ENCODE data around the gene CPNE8.

The CPNE8 gene

DNA sequence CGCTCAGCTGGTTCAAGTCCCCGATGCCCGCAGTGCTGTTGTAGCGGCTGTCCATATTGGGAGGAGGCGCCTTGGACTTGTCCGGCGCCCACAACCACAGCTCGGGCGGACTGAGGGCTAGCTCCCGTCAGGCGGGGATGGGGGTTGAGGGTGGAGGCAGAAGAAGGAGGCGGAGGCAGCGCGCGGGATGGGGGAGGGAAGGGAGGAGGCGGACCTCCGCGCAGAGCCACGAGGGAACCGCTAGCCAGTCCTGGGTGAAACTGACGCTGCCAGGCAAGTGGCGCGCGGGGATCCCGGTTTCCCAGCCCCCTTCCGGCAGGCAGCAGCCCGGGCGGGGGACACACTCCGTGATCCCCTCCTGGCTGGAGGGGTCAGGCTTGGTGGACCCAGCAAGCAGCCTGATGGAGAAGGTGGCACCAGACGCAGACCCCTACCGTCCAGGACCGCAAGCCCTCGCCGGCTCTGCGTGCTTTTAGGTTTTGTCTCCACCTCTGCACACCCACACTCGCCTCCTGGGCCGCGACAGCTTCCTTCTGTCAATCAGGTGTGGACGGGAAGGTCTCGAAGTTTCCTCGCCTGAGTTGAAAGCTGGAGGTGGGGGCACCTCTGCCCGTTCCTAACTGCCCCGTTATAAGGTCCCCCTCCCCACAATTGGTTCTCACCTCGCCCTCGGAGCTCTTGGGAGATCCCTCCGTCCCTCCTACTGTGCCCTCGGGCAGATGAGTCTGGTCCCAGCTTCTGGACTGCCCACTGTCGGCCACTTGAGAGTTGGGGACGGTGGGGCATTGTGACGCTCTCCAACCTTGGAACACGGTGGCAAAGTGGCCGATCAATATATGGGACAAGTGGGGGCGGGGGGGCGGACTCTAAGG lies at the start of gene CPNE8:
CPNE8 (minus strand) TSS at position 112 of the 872 bp plus-strand sequence; CDS start at position 55, 57 bp downstream.
- DNase-seq (ENCODE audit: low read depth in 2 of 2) = peak in 1 of 2 donors; percentile 5

DNA sequence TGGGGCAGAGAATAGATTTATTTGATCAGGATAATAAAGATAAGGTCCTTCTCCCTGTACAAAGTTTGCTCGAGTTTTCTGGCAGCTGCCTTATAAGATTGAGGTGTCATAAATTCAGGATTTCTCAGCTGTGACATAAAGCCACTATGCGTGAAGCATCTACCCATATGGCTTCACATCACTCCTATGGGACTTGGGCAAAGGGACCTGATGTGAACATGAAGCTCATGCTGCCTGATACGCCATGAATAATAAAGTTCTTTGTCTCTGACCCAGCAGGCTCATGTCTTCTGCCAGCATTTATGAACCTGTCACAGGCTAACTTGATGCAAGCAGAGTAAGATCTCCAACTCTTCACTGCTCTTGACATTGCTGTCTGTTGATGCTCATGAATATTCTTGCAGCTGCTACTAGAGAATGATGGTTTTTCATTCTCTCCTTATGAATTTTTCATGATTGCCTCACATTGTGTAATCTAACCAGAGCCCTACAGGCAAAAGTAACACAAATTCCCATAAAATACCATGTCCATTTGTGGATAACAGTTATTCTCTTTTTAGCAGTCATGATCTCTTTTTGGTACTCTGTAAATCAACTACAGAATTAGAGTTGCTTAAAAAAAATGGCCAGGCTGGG lies 49.0 kb upstream of the CPNE8 start:
- DNase-seq (ENCODE audit: low read depth in 2 of 2) = no peak

DNA sequence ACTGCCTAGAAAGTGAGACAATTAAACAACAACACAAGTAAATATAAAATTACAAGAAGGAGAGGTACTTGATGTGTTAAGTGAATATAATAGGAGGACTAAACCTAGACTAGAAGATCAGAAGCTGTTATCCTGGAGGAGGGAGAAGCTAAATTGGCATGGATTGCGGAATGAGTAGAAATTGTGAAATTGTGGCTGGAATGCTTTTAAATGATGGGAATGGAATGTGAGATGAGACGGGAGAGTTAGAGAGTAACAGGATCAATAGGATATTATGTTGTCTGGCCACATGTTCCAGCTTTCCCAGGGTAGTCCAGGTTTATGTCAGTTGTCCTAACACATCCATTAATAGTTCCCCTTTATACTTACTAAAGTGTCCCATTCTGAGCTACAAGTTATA lies 44.0 kb upstream of the CPNE8 start:
- no peak for DNase-seq (ENCODE audit: low read depth in 2 of 2)

DNA sequence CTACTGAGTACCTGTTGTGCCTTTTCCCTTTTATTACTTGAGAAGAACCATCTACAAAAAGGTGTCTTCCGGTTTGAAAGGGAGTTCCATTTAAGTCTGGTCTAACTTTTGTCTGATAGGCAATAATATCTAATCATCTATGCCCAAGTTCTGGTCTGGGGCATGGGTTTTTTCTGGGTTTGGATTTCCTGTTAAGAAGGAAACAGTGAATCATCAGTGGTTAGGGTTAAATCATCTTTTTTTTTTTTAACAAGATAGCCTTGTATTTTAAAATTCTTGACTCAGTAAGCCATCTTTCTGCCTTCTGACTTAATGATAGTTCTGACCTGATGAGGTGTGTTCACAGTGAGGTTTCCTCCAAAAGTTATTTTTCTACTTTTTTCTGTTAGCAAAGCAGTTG lies 29.3 kb upstream of the CPNE8 start:
- no peak for DNase-seq (ENCODE audit: low read depth in 2 of 2)

DNA sequence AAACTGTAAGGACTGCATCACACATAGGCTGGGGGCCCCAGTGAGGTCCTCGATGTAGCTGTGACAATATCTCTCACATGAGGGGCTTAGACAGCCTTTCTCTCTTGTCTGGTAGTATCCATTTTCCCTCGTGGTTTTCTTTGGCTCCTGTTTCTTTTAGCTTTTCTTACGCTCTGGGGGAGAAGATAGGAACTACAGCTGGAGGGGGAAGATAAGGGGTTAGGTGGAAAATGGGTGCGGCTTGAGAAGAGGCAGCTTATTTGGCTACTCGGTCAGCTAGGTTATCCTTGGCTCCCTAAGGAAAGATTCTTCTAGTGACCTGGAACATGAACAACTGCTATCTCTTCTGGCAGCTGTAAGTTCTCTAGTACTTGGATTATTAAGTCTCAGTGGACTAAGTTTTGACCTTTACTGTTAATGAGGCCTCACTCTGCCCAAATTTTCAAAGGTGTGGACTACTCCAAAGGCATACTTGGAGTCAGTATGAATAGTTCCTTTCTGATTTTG lies 28.7 kb upstream of the CPNE8 start:
- no peak for DNase-seq (ENCODE audit: low read depth in 2 of 2)

DNA sequence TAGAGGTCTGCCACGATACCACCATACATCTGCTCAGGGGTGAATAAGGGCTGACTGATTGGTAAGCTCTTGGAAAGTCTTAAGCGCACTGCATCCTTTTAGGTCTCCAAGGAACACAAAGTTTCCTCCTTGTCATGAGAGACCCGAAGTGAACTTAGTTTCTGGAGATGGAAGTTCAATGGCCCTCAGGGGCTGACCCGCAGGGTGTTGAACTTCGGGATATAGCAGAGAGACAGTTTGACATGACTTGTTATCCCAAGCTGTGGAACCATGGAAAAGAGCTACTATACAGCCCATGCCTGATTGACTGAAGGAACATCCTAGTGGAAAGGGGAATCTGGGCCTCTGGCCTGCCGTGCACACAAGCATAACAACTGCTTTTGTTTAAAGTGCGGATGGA lies 26.9 kb upstream of the CPNE8 start:
- no peak for DNase-seq (ENCODE audit: low read depth in 2 of 2)

DNA sequence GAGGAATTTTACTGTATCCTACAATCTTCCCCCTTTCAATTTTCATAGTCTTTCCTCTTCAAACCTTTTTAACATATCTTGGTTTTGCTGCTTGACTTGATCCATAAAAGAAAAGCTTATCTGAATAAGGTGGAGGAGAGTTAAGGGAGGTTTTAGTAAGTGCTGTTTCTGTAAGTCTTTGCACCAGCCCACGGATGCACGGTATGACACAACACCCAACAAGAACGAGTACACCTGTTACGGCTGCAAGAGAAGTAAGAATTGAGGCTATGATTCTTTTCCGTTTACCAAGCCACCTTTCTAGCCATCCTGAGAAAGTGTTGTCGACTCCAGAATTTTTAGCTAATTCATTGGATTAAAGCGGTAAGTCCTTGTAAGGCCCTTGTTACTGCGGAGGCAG lies 26.1 kb upstream of the CPNE8 start:
- DNase-seq (ENCODE audit: low read depth in 2 of 2) = no peak

DNA sequence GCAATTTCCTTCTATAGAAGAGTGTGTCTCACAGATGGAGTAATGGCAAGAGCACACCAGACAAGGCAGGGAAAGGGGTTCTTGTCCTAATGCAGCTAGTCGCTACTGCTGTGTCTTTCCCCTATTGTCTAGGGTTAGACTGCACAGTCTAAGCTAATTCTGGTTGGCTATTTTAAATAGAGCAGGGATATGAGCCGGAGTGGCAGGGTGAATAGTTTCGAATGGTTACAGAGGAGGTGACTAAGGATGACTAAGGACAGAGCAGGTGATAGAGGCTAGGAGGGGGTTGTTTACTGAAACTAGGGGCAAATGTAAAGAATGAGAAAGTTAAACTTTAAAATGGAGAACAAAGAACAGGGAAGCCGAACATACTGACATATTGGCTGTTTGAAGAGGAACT lies 25.6 kb upstream of the CPNE8 start:
- no peak for DNase-seq (ENCODE audit: low read depth in 2 of 2)

DNA sequence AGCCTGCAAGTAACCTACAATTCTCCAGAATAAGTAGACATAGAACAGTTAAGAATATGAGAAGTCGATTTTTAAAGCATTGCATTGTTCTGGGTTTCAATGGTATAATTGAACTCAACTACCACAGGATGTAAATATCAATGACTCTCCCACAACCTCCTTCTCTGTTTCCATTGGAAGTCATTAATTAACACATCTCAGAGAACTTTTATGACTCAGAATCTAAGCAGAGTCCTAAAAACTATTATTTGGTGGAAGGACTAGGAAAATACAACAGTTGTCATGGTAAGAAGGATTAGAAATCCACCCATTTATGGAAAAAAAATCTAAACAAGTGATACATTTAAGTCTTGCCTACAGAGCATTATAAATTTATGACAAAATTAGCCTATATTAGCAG lies 21.1 kb upstream of the CPNE8 start:
- no peak for DNase-seq (ENCODE audit: low read depth in 2 of 2)

DNA sequence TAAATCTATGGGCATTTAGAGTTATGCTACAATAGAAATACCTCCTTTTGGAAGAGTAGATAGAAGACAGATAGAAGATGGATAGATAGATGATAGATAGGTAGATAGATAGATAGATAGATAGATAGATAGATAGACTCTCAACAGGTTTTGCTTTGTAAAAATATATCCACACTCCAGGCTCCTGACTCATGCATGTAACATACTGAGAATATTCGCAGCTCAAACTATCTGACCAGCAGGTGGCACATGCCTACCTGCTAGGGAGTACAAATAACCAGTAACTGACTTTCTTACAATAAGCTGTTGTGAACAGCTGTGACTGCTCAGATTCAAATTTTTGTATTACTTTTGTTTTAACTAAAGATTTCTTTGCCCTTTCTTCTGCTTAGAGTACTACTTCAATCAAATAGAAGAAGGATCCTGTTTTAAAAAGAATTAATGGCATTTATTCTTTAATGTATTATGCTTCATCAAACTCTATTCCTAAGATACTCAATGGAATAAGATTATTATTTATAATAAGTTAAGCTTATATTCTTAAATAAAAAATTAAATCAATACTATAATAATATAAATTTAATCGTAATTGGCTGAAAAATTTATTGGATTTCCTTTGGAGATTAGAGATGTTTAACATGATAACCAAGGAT lies 15.8 kb upstream of the CPNE8 start:
- no peak for DNase-seq (ENCODE audit: low read depth in 2 of 2)

DNA sequence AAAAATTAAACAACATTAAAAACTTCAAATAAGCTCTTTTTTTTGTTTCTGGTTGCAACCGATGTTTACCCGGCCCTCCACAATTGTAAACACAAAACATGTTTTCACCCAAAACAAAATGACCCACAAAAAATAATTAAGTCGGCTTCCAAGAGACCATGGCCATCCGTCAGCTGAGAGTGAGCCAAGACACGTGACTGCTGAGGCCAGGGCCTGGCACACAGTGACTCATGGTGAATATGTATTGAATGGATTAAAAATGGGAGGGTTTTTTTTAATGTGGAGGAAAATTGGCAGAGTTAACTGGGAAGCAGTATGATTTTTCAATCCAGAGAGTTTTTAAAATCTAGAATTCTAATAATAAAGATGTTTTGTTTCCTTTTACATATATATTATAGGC lies 13.8 kb upstream of the CPNE8 start:
- DNase-seq (ENCODE audit: low read depth in 2 of 2) = no peak

DNA sequence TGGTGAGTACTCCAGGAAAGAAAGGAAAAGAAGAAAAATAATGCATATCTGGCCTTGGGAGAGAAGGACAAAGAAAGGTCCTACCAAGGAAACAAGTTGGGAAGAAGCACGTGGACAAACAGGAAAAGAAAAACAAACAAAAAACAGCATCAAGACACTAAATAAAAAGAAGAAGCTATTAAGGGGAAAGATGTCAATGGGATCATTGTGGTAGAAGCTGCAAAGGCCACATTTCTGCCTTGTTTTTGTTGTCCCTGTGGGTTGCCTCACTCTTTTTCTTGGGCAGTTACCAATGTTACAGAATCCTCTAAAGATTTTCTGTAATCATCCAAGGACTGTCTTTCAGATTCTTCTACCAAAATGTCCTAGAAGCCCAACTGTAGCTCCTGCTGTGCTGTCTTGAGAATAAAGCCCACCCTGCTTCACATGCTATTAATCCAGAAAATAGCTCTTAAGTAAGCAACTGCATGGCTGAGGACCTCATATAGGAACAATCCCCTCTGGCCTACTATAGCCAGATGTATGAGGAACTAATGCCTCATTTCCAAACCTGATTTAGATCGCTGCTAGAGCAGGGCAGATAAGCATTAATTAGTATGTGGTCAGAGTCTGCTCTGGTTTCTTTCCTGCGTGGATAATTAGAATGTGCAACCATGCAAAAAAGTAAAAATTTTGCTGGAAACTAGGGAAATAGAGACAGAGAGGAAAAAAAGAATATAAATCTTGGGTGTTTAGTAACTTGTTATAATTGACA lies 10.2 kb upstream of the CPNE8 start:
- no peak for DNase-seq (ENCODE audit: low read depth in 2 of 2)

DNA sequence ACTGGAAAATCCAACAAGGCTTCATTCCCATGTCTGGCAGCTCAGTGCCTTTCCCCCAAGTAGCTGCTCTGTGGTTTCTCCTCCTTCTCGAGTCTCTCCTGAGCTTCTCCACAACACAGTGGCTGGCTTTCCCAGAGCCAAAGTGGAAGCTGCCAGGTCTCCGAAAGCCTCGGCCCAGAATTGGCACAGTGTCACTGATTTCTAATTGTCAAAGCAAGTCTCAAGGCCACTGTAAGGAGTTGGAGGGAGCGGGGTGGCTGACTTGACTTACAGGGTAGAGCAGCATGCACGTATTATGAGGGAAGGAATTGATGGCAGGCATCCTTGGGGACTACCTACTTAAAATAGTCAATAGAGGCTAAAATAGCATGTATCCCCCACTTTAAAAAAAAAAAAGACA lies 6.7 kb upstream of the CPNE8 start:
- DNase-seq (ENCODE audit: low read depth in 2 of 2) = no peak

DNA sequence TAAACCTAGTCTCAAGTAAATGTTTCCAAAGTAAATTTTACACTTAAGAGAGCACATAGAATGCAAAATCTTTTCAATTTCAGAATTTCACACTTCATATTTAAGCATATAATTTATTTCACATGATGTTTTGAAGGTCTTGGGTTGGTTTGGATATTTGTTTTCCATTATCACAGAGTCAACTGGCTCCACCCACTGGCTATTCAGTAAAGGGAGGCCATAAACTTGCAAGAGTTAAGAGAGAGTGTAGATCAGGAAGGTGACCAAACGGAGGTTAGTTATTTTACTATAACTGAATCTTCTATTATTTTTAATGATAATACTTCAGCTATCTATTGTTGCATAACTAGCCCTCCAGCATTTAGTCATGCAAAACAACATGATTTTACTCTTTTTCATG lies 6.2 kb upstream of the CPNE8 start:
- no peak for DNase-seq (ENCODE audit: low read depth in 2 of 2)

DNA sequence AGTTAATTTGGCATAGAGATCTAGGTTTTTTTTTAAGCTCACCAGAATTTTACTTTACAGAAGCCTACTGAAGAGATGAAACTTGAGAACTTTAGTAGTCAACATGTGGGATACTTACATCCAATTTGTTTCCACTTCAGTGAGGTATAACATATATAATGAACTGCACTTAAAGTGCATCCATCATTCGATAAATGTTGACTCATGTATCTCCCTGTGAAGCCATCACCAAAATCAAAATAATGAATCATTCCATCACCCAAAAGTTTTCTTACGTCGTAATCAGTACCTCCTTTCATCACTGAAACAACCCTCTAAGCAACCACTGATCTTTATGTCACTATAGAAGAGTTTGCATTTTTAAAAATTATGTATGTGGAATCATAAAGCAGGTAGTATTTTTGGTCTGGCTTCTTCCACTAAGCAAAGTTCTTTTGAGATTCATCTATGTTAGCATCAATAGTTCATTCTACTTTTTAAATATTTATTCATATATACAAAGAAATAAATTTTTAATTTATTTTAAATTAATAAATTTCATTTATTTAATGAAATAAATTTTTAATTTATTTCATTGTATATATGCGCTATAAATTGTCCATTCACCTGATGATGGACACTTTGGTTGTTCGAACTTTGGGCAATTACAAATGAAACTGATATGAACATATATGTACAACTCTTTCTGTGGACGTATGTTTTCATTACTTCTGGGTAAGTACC lies 2.0 kb upstream of the CPNE8 start:
- DNase-seq (ENCODE audit: low read depth in 2 of 2) = no peak

DNA sequence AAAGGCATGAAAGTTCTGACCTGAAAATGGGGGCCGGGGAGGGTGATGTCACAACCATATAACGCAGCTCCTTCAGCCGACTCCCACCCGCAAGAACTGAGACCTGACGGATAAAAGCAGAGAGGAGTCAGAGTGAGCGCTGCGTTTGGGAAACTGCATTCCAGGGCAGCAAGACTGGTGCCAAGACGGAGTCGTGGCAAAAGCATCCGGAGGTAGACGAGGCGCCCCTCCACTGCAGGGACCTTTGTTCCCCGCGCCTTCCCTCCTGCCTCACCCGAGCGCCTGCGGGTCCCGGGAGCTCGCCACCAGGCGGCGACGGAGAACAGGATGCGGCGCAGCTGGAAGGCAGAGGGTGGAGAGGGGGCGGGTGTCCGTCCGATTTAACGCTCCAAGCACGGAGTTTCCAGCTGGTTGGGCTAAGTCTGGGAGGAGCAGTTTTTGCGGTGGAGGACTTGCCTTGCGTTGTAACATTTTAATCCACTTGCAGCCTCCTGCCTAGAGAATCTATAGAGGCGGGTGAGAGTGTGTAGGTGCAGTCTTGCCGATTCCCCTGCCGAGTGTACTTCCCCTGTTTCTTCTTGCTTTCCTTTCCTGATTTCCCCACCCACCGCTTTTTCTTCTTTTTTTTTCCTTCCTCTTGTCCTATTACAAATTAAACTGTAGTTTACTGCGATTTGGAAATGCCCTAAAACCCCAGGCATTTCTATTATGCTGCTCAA lies 1.2 kb upstream of the CPNE8 start:
- peak; percentile 13 to 34 for DNase-seq (ENCODE audit: low read depth in 2 of 2)

DNA sequence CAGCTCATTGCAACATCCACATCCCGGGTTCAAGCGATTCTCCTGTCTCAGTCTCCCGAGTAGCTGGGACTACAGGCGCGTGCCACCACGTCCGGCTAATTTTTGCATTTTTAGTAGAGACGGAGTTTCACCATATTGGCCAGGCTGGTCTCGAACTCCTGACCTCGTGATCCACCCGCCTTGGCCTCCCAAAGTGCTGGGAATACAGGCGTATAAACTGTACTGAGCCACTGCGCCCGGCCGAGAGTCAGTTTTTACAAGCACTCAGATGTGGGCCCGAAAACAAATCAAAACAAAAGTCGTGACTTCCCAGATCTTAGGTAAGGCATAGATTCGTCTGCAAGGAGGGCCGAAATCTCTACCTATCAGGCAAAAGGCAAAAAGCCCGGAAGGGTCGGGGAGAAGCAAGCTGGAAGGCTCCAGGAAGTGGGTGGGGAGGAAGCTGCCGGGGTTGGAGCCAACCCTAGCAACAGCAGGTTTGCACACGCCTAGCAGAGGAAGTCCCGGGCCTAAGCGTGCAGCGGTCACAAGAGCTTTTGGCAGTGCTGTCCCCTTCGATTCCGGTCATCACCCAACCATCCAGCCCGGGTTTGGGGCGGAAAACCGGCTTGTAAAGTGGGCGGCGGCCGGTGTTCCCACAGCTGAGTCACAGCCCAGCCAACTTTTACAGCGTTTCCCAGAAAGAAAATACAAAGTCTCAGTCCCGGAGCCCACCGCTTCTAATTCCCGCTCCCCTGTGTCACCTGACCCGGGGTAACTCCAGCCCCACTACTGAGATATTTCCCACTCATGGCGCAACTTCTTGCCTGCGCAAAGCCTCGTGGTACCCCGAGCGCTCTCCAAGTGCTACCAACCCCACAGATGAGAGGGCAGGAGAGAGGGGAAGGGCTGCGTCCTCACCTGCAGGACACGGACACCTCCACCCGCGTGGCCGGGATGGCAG lies 583 bp downstream of the CPNE8 start:
- peak in 1 of 2 donors; percentile 5 for DNase-seq (ENCODE audit: low read depth in 2 of 2)

DNA sequence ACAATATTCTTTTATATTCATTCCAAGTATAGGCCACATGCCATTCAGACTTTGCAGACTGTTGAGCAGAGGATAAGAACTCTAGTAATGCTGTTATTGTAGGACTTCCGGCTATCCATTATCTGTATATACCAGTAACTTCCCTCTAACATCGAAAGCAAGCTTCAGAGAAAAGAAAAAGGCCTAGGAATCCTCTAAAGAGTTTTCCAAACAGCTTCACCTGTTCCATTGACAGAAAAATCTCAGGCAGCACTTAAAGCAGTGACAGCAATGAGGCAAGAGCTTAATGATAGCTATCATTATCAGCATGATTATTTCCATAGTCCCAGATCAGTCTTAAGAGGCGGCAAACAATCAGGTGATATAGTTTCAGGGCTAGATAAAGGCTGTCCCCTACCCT lies 1.8 kb downstream of the CPNE8 start:
- no peak for DNase-seq (ENCODE audit: low read depth in 2 of 2)

DNA sequence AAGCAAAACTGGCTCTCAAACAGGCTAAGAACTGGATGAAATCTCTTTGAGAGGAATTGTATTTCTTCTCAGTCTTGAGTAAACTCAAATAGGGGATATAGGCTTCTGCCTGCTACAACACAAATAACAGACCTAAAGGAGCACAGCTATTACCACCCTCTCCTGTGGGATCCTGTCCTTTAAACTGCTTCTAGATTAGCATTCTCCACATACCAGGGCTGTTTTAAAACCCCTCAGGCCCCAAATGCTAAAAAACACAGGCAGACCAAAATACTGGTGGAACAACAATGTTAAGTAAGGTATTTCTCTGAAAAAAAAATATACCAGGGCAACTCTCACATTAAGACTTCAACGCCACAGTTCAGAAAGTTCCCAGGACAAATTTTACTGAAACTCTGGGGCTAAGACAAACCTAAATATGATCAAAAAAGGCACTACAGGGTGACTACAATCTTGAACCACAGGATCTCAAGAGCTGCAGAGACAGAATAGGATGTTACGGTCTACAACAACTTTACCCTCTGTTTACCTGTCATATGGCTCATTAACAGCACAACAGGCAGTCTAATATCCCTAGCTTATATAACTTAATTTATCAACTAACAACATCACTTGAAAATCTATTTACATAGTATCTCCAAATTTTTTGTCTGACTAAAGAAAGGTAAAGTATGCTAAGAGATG lies 7.2 kb downstream of the CPNE8 start:
- no peak for DNase-seq (ENCODE audit: low read depth in 2 of 2)
